Measurements from ENCODE around the gene ARPC3. TPM values are rescaled to one million over a fixed set of nuclear protein-coding genes. Genes with fewer than 3 reads are reported as not detected.
"Not testable (repeated sequence)": the region's sequence is repeated elsewhere in the genome, so short reads cannot be mapped to it uniquely, and the experiment has no call there.

Gene ARPC3
- total RNA-seq, 1 experiment from 2014 or later, result 586 TPM

- no peak overlapping the region for H3K4me3 ChIP-seq
- H3K27me3 ChIP-seq, result no peaks in the 10 kb centered on the region
- no peaks in the 10 kb centered on the region for H3K9me3 ChIP-seq
- H3K36me3 ChIP-seq, result no peaks in the 10 kb centered on the region
- DNase-seq, result no peak
These were observed 23.7 kb downstream of the ARPC3 start for GRCh38 chr12:110426406-110426805.

GRCh38 chr12:110424237-110424636, 25.9 kb downstream of the ARPC3 start:
- Histone ChIP-seq H3K36me3 (no peaks in the 10 kb centered on the region), H3K27me3 (no peaks in the 10 kb centered on the region), H3K4me3 (no peak overlapping the region), H3K9me3 (no peaks in the 10 kb centered on the region)
- no peak for DNase-seq

- no peaks in the 10 kb centered on the region for H3K9me3 ChIP-seq
- no peaks in the 10 kb centered on the region for H3K36me3 ChIP-seq
- no peak for DNase-seq
- H3K4me3 ChIP-seq, result no peak overlapping the region
- no peaks in the 10 kb centered on the region for H3K27me3 ChIP-seq
These were observed 28.4 kb downstream of the ARPC3 start for GRCh38 chr12:110421701-110422100.

DNA sequence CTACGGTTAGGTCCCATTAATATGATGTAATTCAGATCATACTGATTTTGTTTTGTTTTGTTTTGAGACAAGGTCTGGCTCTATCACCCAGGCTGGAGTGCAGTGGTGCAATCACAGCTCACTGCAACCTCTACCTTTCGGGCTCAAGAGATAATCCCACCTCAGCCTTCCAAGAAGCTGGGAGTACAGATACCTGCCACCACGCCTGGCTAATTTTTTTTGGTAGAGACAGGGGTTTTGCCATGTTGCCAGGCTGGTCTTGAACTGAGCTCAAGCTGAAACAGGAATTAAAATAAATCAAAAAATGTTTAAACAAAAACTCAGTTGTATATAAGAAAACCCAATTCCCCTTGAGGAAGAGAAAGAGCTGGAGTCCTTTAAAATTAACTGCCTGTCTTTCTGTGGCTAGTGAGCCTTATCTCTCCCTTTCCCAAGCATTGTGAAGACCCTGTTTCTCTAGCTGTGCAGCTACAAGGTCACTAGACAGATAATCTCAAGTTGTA, 28.9 kb downstream of the ARPC3 start:
- H3K9me3 ChIP-seq, result no peaks in the 10 kb centered on the region
- no peak overlapping the region for H3K4me3 ChIP-seq
- no peaks in the 10 kb centered on the region for H3K36me3 ChIP-seq
- no peak for DNase-seq
- no peaks in the 10 kb centered on the region for H3K27me3 ChIP-seq

GRCh38 chr12:110420644-110421043, 29.5 kb downstream of the ARPC3 start:
- H3K36me3 ChIP-seq, H3K4me3 ChIP-seq, H3K27me3 ChIP-seq, H3K9me3 ChIP-seq, DNase-seq: not testable (repeated sequence)

GRCh38 chr12:110417113-110417512, 33.0 kb downstream of the ARPC3 start:
- not testable (repeated sequence) for H3K9me3 ChIP-seq, DNase-seq, H3K27me3 ChIP-seq, H3K36me3 ChIP-seq, H3K4me3 ChIP-seq

DNA sequence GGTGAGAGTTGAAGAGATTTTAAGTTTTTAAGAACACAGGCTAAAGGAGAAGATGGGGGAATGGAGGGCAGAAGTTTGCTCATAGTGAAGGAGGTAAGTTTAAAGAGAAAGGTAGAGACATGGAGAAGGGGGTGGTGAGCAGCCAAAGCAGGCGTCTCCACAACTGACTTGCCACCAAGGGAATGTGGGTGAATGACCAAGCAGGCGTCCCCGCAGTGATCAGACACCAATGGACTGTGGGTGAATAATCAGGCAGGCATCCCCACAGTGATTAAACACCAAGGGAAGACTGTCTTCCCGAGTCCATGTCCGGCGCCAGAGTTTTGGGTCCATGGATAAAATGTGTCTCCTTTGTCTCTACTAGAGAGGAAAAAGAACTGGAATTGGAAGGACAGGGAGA, 40.1 kb downstream of the ARPC3 start:
- DNase-seq, H3K27me3 ChIP-seq, H3K36me3 ChIP-seq, H3K4me3 ChIP-seq, H3K9me3 ChIP-seq: not testable (repeated sequence)

- not testable (repeated sequence) for H3K27me3 ChIP-seq, H3K4me3 ChIP-seq, H3K9me3 ChIP-seq, DNase-seq
- peaks cover 14% of the 10 kb centered on the region for H3K36me3 ChIP-seq
These were observed 44.9 kb downstream of the ARPC3 start for GRCh38 chr12:110405126-110405662.

GRCh38 chr12:110403976-110404682, 46.0 kb downstream of the ARPC3 start:
- H3K27me3 ChIP-seq, result no peaks in the 10 kb centered on the region
- 0 out of 2 replicates have a peak, but pooled peaks cover 4% of the 10 kb centered on the region for H3K9me3 ChIP-seq
- peak overlapping the region; percentile 99 for H3K4me3 ChIP-seq
- H3K36me3 ChIP-seq, result peaks cover 19% of the 10 kb centered on the region
- peak; percentile 57 for DNase-seq

GRCh38 chr12:110403146-110403975, 46.8 kb downstream of the ARPC3 start, which contains the start of gene ANAPC7:
Gene ANAPC7 (minus strand): TSS chr12:110403708. CDS start chr12:110403627, 81 bp downstream.
- peak; percentile 83 for DNase-seq
- Histone ChIP-seq H3K9me3 (0 out of 2 replicates have a peak, but pooled peaks cover 4% of the 10 kb centered on the region), H3K4me3 (peak within 1 kb of the TSS; percentile 99), H3K27me3 (no peaks in the 10 kb centered on the region), H3K36me3 (peaks cover 26% of the 10 kb centered on the region)

Other genes with a start within 250 kb of the ARPC3 start
- 13.3 and 20.4 TPM in 2 replicates for gene ATP2A2, start 169.1 kb downstream of the ARPC3 start, total RNA-seq (2014; rRNA removed; shearing (Covaris generic); ENCODE audit: low replicate concordance)
- gene ANAPC7, start 46.6 kb downstream of the ARPC3 start, total RNA-seq (2014; rRNA removed; shearing (Covaris generic); ENCODE audit: low replicate concordance), result 50.7 and 51.5 TPM in 2 replicates
- 17.5 and 38.0 TPM in 2 replicates for gene GPN3, start 17.9 kb upstream of the ARPC3 start, total RNA-seq (2014; rRNA removed; shearing (Covaris generic); ENCODE audit: low replicate concordance)
- 24.7 and 43.7 TPM in 2 replicates for gene FAM216A, start 18.5 kb upstream of the ARPC3 start, total RNA-seq (2014; rRNA removed; shearing (Covaris generic); ENCODE audit: low replicate concordance)
- gene VPS29, start 51.8 kb upstream of the ARPC3 start, total RNA-seq (2014; rRNA removed; shearing (Covaris generic); ENCODE audit: low replicate concordance), result 33.5 and 59.1 TPM in 2 replicates
- 0.25 and 2.0 TPM in 2 replicates for gene RAD9B, start 52.0 kb upstream of the ARPC3 start, total RNA-seq (2014; rRNA removed; shearing (Covaris generic); ENCODE audit: low replicate concordance)
- 4.4 and 11.0 TPM in 2 replicates for gene PPTC7, start 133.0 kb upstream of the ARPC3 start, total RNA-seq (2014; rRNA removed; shearing (Covaris generic); ENCODE audit: low replicate concordance)
- gene TCTN1, start 163.8 kb upstream of the ARPC3 start, total RNA-seq (2014; rRNA removed; shearing (Covaris generic); ENCODE audit: low replicate concordance), result 19.6 and 47.5 TPM in 2 replicates
- gene HVCN1, start 238.8 kb upstream of the ARPC3 start, total RNA-seq (2014; rRNA removed; shearing (Covaris generic); ENCODE audit: low replicate concordance), result not detected in 2 replicates

All from MG63 (cell line).